SK-N-SH (cell line): Measurements from ENCODE around the gene ADAMTS15. TPM values are rescaled to one million over a fixed set of nuclear protein-coding genes. Genes with fewer than 3 reads are reported as not detected.

ENCODE experiments used
- CTCF ChIA-PET: fragments of 300-600, 350-600 bp; formaldehyde crosslinking; extraction: SDS; loops from one replicate; lab custom pipeline; 2021; lab: Yijun Ruan, JAX
- POLR2A ChIA-PET: fragments of 350-600 bp; sonication (Branson Sonifier 250); formaldehyde crosslinking; extraction: SDS; loops from one replicate; lab custom pipeline; 2020; ENCODE audit warnings: antibody characterized with exemption, inconsistent platforms; lab: Yijun Ruan, JAX
- DNase-seq: peaks from one replicate; pipeline ENCODE4 v3.0.0; 2012
- H2AFZ ChIP-seq: fragments of 200-600 bp; sonication (generic); 2 replicates; pipeline ENCODE4 v1.8.1; 2016; ENCODE audit warnings: antibody characterized with exemption, mild to moderate bottlenecking, low read depth
- H3F3A ChIP-seq: fragments of 200-600 bp; sonication (generic); replicated peaks from 2 replicates; pipeline ENCODE3; 2016; ENCODE audit warnings: antibody characterized with exemption, mild to moderate bottlenecking; ENCODE audit not compliant: insufficient read depth
- H3K27ac ChIP-seq, 2 experiments: fragments of 200-500 bp in 1 of 2; fragments of 200-600 bp in 1 of 2; sonication (Bioruptor generic) in 1 of 2; sonication (generic), shearing (Covaris generic) in 1 of 2; 2 replicates each; pipeline versions ENCODE4 v1.5.1 to v1.6.1; 2014 to 2016; ENCODE audit warnings: low read depth in 2 of 2, inconsistent platforms in 1 of 2, low read length in 1 of 2, mild to moderate bottlenecking in 1 of 2, mixed read lengths in 1 of 2
- H3K27me3 ChIP-seq: fragments of 200-600 bp; sonication (generic), shearing (Covaris generic); 2 replicates; pipeline ENCODE4 v1.6.1; 2016; ENCODE audit warnings: mixed run types; ENCODE audit not compliant: insufficient read depth
- H3K36me3 ChIP-seq, 2 experiments: fragments of 200-500 bp in 1 of 2; fragments of 200-600 bp in 1 of 2; sonication (Bioruptor generic) in 1 of 2; sonication (generic) in 1 of 2; replicated peaks in 1 of 2; 2 replicates each; pipeline versions ENCODE3 to v1.5.1; 2014 to 2016; ENCODE audit warnings: low read length in 1 of 2, mild to moderate bottlenecking in 1 of 2; ENCODE audit not compliant: insufficient read depth in 2 of 2, control insufficient read depth in 1 of 2
- H3K4me1 ChIP-seq, 2 experiments: fragments of 200-500 bp in 1 of 2; fragments of 200-600 bp in 1 of 2; sonication (Bioruptor generic) in 1 of 2; sonication (generic), shearing (Covaris generic) in 1 of 2; 2 replicates each; pipeline versions ENCODE4 v1.5.1 to v1.6.1; 2014 to 2016; ENCODE audit warnings: low read depth in 1 of 2, low read length in 1 of 2, mixed run types in 1 of 2; ENCODE audit not compliant: insufficient read depth in 2 of 2, control insufficient read depth in 1 of 2
- H3K4me2 ChIP-seq: fragments of 200-600 bp; sonication (generic), shearing (Covaris generic); 2 replicates; pipeline ENCODE4 v1.6.1; 2017; ENCODE audit warnings: mixed run types
- H3K4me3 ChIP-seq, 2 experiments: fragments of 200-500 bp in 1 of 2; fragments of 200-600 bp in 1 of 2; sonication (Bioruptor generic) in 1 of 2; sonication (generic), shearing (Covaris generic) in 1 of 2; 2 replicates each; pipeline versions ENCODE4 v1.5.1 to v1.8.1; 2014 to 2016; ENCODE audit warnings: low read depth in 2 of 2, inconsistent platforms in 1 of 2, low read length in 1 of 2, mild to moderate bottlenecking in 1 of 2, mixed read lengths in 1 of 2, moderate library complexity in 1 of 2
- H3K79me2 ChIP-seq: fragments of 200-600 bp; sonication (generic); 2 replicates; pipeline ENCODE4 v1.8.1; 2017; ENCODE audit warnings: mild to moderate bottlenecking; ENCODE audit not compliant: insufficient read depth
- H3K9ac ChIP-seq: fragments of 200-600 bp; sonication (generic); 2 replicates; pipeline ENCODE4 v1.6.1; 2017; ENCODE audit warnings: mixed run types
- H3K9me2 ChIP-seq: fragments of 200-600 bp; sonication (generic); 2 replicates; pipeline ENCODE4 v1.6.1; 2017; ENCODE audit warnings: mixed run types
- H3K9me3 ChIP-seq: fragments of 200-600 bp; sonication (generic); 2 replicates; pipeline ENCODE4 v1.6.1; 2017; ENCODE audit warnings: mixed run types, mild to moderate bottlenecking, moderate library complexity
- H4K20me1 ChIP-seq: fragments of 200-600 bp; sonication (generic); 2 replicates; pipeline ENCODE4 v1.6.1; 2017; ENCODE audit warnings: mild to moderate bottlenecking, mixed run types; ENCODE audit not compliant: insufficient read depth
- CTCF ChIP-seq: fragments of 200-600 bp; sonication (generic); IDR thresholded peaks from 2 replicates; pipeline ENCODE4 v1.6.1; 2017; ENCODE audit warnings: antibody characterized with exemption, mild to moderate bottlenecking, moderate library complexity
- EZH2phosphoT487 ChIP-seq: fragments of 200-600 bp; sonication (generic); IDR thresholded peaks from 2 replicates; pipeline ENCODE4 v1.6.1; 2017; ENCODE audit warnings: low read depth, mixed run types, mild to moderate bottlenecking, antibody characterized with exemption, moderate library complexity, borderline replicate concordance
- GABPA ChIP-seq: IDR thresholded peaks from 2 replicates; pipeline ENCODE4 v1.4.0; 2012; ENCODE audit warnings: low read depth, mild to moderate bottlenecking
- IRF3 ChIP-seq: fragments of 150-350 bp; IDR thresholded peaks from 2 replicates; pipeline ENCODE4 v1.6.1; 2016; ENCODE audit warnings: mild to moderate bottlenecking, low read depth, low read length
- JUND ChIP-seq: IDR thresholded peaks from 2 replicates; pipeline ENCODE4 v1.4.0; 2012
- PBX3 ChIP-seq: IDR thresholded peaks from 2 replicates; pipeline ENCODE4; 2012
- RAD21 ChIP-seq: IDR thresholded peaks from 2 replicates; pipeline ENCODE4 v1.6.1; 2012; ENCODE audit warnings: mild to moderate bottlenecking, low read length
- REST ChIP-seq: IDR thresholded peaks from 2 replicates; pipeline ENCODE4 v1.6.1; 2012; ENCODE audit warnings: mild to moderate bottlenecking, low read depth, low read length, moderate library complexity
- SIN3A ChIP-seq: IDR thresholded peaks from 2 replicates; pipeline ENCODE4 v1.6.1; 2012; ENCODE audit warnings: low read depth, mild to moderate bottlenecking, low read length, moderate library complexity, borderline replicate concordance
- TAF1 ChIP-seq: IDR thresholded peaks from 2 replicates; pipeline ENCODE4 v1.6.1; 2012; ENCODE audit warnings: low read depth, mild to moderate bottlenecking, low read length, moderate library complexity, borderline replicate concordance
- USF2 ChIP-seq: fragments of 150-350 bp; IDR thresholded peaks from 2 replicates; pipeline ENCODE4 v1.6.1; 2017; ENCODE audit warnings: antibody characterized with exemption, low read length, low read depth, borderline replicate concordance
- WGBS: methylation state at CpG from one replicate; pipeline ENCODE4 v1.1.6; 2017; ENCODE audit warnings: low lambda C conversion rate; 5-methylcytosine and 5-hydroxymethylcytosine counted together
- polyA plus RNA-seq, 3 experiments: library from polyadenylated mRNA; depleted of rRNA; stranded (reverse); fragments of >200 nt; gene quantifications; 2 replicates each; pipeline ENCODE4 v1.2.3, GENCODE V29; 2012

The ADAMTS15 gene
- polyA plus RNA-seq, 1 of the 3 experiments (the other 2 are of a cell fraction), result 1.1 TPM

- TF ChIP-seq CTCF (no peak), JUND (no peak), RAD21 (no peak)
Measured at GRCh38 chr11:130467116-130467900, 18.9 kb downstream of the ADAMTS15 start (continued).

GRCh38 chr11:130469181-130469580 is 20.7 kb downstream of the ADAMTS15 start:
- Histone ChIP-seq H2AFZ (no peak overlapping the region), H3K4me1 (no peaks in the 10 kb centered on the region), H3F3A (no peaks in the 10 kb centered on the region), H3K9me2 (no peaks in the 10 kb centered on the region), H3K27me3 (no peaks in the 10 kb centered on the region), H4K20me1 (no peaks in the 10 kb centered on the region), H3K9me3 (no peaks in the 10 kb centered on the region), H3K79me2 (no peaks in the 10 kb centered on the region), H3K36me3 (no peaks in the 10 kb centered on the region), H3K9ac (no peak overlapping the region), H3K27ac (no peak overlapping the region), H3K4me3 (no peak overlapping the region), H3K4me2 (no peak overlapping the region)
- no CpG with 5 or more reads among the region's 6 CpGs for WGBS
- ChIA-PET CTCF (no interaction called here), POLR2A (no interaction called here)
- TF ChIP-seq CTCF (no peak), GABPA (no peak), RAD21 (no peak), PBX3 (no peak), USF2 (no peak), TAF1 (no peak), SIN3A (no peak), IRF3 (no peak), REST (no peak), EZH2phosphoT487 (no peak)
- no peak for DNase-seq
